ENCODE data around the gene RRAS2. TPM values are rescaled to one million over a fixed set of nuclear protein-coding genes. Genes with fewer than 3 reads are reported as not detected.
A peak's percentile ranks its signal among the peaks of the same experiment; 100 is the strongest.

RRAS2 gene
- total and polyA plus RNA-seq, 2 of the 4 experiments (the other 2 are of a cell fraction), result 85.5 to 106 TPM

GRCh38 chr11:14361951-14362350 lies 3.0 kb upstream of the RRAS2 start:
- no peak overlapping the region for H4K91ac ChIP-seq (ENCODE audit: insufficient read depth, low read depth, low read length)
- no peak overlapping the region for H3K27ac ChIP-seq (ENCODE audit: insufficient read depth, low read length)
- no peak overlapping the region for H2AFZ ChIP-seq (replicated peaks; ENCODE audit: low read length, poor library complexity)
- in situ Hi-C loops (cut with MboI; ENCODE audit: low sequenced_read_pairs), result loop anchor here (5.0 kb wide), 1 partner anchor 80 kb away; no protein-coding TSS in a partner anchor
- H2AK5ac ChIP-seq (ENCODE audit: low read depth, low read length), result no peak overlapping the region
- peaks cover 12% of the 10 kb centered on the region; the same call in 1 of the 2 replicates for H4K20me1 ChIP-seq (ENCODE audit: insufficient read depth, low read length)
- ChIA-PET POLR2A (ENCODE audit: unreplicated experiment) (no interaction called here), CTCF (interaction anchor here (1.6 kb wide), 1 partner anchor 54 kb away, joined by 5 read pairs; no protein-coding TSS in a partner anchor)
- DNase-seq (no peak), ATAC-seq (ENCODE audit: low read depth) (no peak)
- no peak overlapping the region for H3K4me2 ChIP-seq (ENCODE audit: low read depth, low read length)
- peaks cover 5% of the 10 kb centered on the region; the same call in 1 of the 2 replicates for H3K4me1 ChIP-seq (ENCODE audit: control insufficient read depth, insufficient read depth, low read length)
- no peak overlapping the region for H3K14ac ChIP-seq (replicated peaks; ENCODE audit: low read depth, low read length)
- H3K4ac ChIP-seq (ENCODE audit: low read depth, low read length), result no peak overlapping the region
- no peak overlapping the region for H4K8ac ChIP-seq (ENCODE audit: low read depth in 2 of 2, low read length in 2 of 2)
- H2AK9ac ChIP-seq (replicated peaks; ENCODE audit: low read depth, low read length, poor library complexity), result no peak overlapping the region
- no peak overlapping the region for H2BK120ac ChIP-seq (ENCODE audit: low read depth, low read length)
- peaks cover 0 to 20% of the 10 kb centered on the region in 2 experiments; a peak in 2 of 4 replicates for H3K79me1 ChIP-seq (ENCODE audit: low read depth in 1 of 2, low read length in 2 of 2)
- H2BK15ac ChIP-seq (ENCODE audit: low read depth, low read length), result no peak overlapping the region
- H3K9me3 ChIP-seq (ENCODE audit: control insufficient read depth, insufficient read depth, low read length), result no peaks in the 10 kb centered on the region
- BruUV-seq (replicated peaks), result no TSS peak
- H2BK20ac ChIP-seq (ENCODE audit: low read depth, low read length), result no peak overlapping the region
- no peak overlapping the region for H3K4me3 ChIP-seq (ENCODE audit: insufficient read depth, low read depth, low read length)
- H3K9me1 ChIP-seq (ENCODE audit: insufficient read depth, low read length), result peaks cover 5% of the 10 kb centered on the region
- H4K5ac ChIP-seq (ENCODE audit: low read depth, low read length), result no peak overlapping the region
- H3K23ac ChIP-seq (ENCODE audit: low read depth, low read length), result no peak overlapping the region
- H2BK5ac ChIP-seq (ENCODE audit: low read depth, low read length, poor library complexity, severe bottlenecking), result no peak overlapping the region
- no peaks in the 10 kb centered on the region for H3K36me3 ChIP-seq (ENCODE audit: control insufficient read depth, insufficient read depth, low read length)
- H3K56ac ChIP-seq (ENCODE audit: extremely low read depth, insufficient read depth, low read length), result no peak overlapping the region
- H3K9ac ChIP-seq (ENCODE audit: low read depth, low read length), result no peak overlapping the region
- dilution Hi-C loops (cut with HindIII; ENCODE audit: low sequenced_read_pairs, unreplicated experiment), result no loop called here
- no peaks in the 10 kb centered on the region for H3K27me3 ChIP-seq (ENCODE audit: control insufficient read depth, insufficient read depth, low read length)
- H3K18ac ChIP-seq (ENCODE audit: low read depth, low read length), result no peak overlapping the region
- TF ChIP-seq CEBPB (IDR thresholded peaks at IDR 0.05; ENCODE audit: low read depth, low read length) (peak; percentile 82), MAZ (IDR thresholded peaks at IDR 0.05; ENCODE audit: borderline replicate concordance, low read depth, low read length) (no peak)
- intact Hi-C loops (cut with micrococcal nuclease), result no loop called here
